HepG2 (cell line): ENCODE results near the gene CDKN2AIP. TPM values are rescaled to one million over a fixed set of nuclear protein-coding genes. Genes with fewer than 3 reads are reported as not detected.

ENCODE experiments used
- ARID2 ChIP-seq: sonication (generic); formaldehyde crosslinking; IDR thresholded peaks from 2 replicates; pipeline ENCODE4 v1.8.1; 2022; ENCODE audit warnings: mild to moderate bottlenecking, missing genetic modification reagents, borderline replicate concordance
- BCL3 ChIP-seq: sonication (generic); formaldehyde crosslinking; IDR thresholded peaks from 2 replicates; pipeline ENCODE4 v1.5.1; 2020; ENCODE audit warnings: mild to moderate bottlenecking, missing genetic modification reagents, moderate library complexity
- ERF ChIP-seq: IDR thresholded peaks from 2 replicates; pipeline ENCODE4 v1.6.1; 2018; ENCODE audit warnings: missing biosample characterization, missing genetic modification reagents
- GMEB2 ChIP-seq: IDR thresholded peaks from 2 replicates; pipeline ENCODE4 v1.6.1; 2016; ENCODE audit warnings: missing biosample characterization, missing genetic modification reagents, low read depth
- HNRNPUL1 ChIP-seq: fragments of 200-400 bp; formaldehyde crosslinking; IDR thresholded peaks from 2 replicates; pipeline ENCODE4 v1.6.1; 2017; ENCODE audit warnings: low read depth, mild to moderate bottlenecking, low read length, moderate library complexity
- KLF15 ChIP-seq: sonication (generic); formaldehyde crosslinking; IDR thresholded peaks from 2 replicates; pipeline ENCODE4 v1.8.1; 2023; ENCODE audit warnings: borderline replicate concordance, mild to moderate bottlenecking, inconsistent platforms, missing genetic modification reagents, mixed read lengths
- MAZ ChIP-seq, 2 experiments: sonication (generic) in 1 of 2; formaldehyde crosslinking in 1 of 2; IDR thresholded peaks; 2 replicates each; pipeline versions ENCODE4 v1.5.0 to v1.6.1; 2012 to 2020; ENCODE audit warnings: low read depth in 2 of 2, mild to moderate bottlenecking in 2 of 2, borderline replicate concordance in 1 of 2, improper control_type of control experiment in 1 of 2, low read length in 1 of 2, missing genetic modification reagents in 1 of 2, moderate library complexity in 1 of 2
- SYNCRIP ChIP-seq: fragments of 200-400 bp; formaldehyde crosslinking; IDR thresholded peaks from 2 replicates; pipeline ENCODE4 v1.6.1; 2018; ENCODE audit warnings: mild to moderate bottlenecking, low read depth, low read length; ENCODE audit not compliant: insufficient read depth
- TBX2 ChIP-seq: sonication (generic); formaldehyde crosslinking; IDR thresholded peaks from 2 replicates; pipeline ENCODE4 v1.5.0; 2020; ENCODE audit warnings: missing genetic modification reagents, mild to moderate bottlenecking, borderline replicate concordance
- TFDP1 ChIP-seq: IDR thresholded peaks from 2 replicates; pipeline ENCODE4 v1.6.1; 2016; ENCODE audit warnings: missing compliant biosample characterization, missing genetic modification reagents, borderline replicate concordance
- THRA ChIP-seq: sonication (generic); formaldehyde crosslinking; IDR thresholded peaks from 2 replicates; pipeline ENCODE4 v1.4.0; 2020; ENCODE audit warnings: missing genetic modification reagents, borderline replicate concordance
- TSC22D2 ChIP-seq: sonication (generic); formaldehyde crosslinking; IDR thresholded peaks from 2 replicates; pipeline ENCODE4 v1.5.1; 2020; ENCODE audit warnings: missing genetic modification reagents, mild to moderate bottlenecking, borderline replicate concordance
- ZFP37 ChIP-seq: sonication (generic); formaldehyde crosslinking; IDR thresholded peaks from 2 replicates; pipeline ENCODE4 v1.4.0; 2020; ENCODE audit warnings: missing genetic modification reagents, borderline replicate concordance
- ZMYM4 ChIP-seq: sonication (generic); formaldehyde crosslinking; IDR thresholded peaks from 2 replicates; pipeline ENCODE4 v1.8.1; 2023; ENCODE audit warnings: mild to moderate bottlenecking, missing genetic modification reagents
- ZNF414 ChIP-seq: sonication (generic); formaldehyde crosslinking; IDR thresholded peaks from 2 replicates; pipeline ENCODE4 v1.5.0; 2020; ENCODE audit warnings: missing genetic modification reagents
- ZNF710 ChIP-seq: sonication (generic); formaldehyde crosslinking; IDR thresholded peaks from 2 replicates; pipeline ENCODE4 v1.5.0; 2020; ENCODE audit warnings: mild to moderate bottlenecking, missing genetic modification reagents, borderline replicate concordance
- ZNF777 ChIP-seq: sonication (generic); formaldehyde crosslinking; IDR thresholded peaks from 2 replicates; pipeline ENCODE4 v1.4.0; 2020; ENCODE audit warnings: missing genetic modification reagents
- ZNF788 ChIP-seq: sonication (generic); formaldehyde crosslinking; IDR thresholded peaks from 2 replicates; pipeline ENCODE4 v1.5.0; 2020; ENCODE audit warnings: mild to moderate bottlenecking, missing genetic modification reagents, borderline replicate concordance
- polyA plus RNA-seq, 8 experiments: library from polyadenylated mRNA; depleted of rRNA in 3 of 8; stranded (reverse) in 7 of 8; unstranded in 1 of 8; fragments of >200 nt; fragmentation: Illumina TruSeq in 4 of 8; extraction: Trizol in 4 of 8; gene quantifications; 2 replicates each; pipeline versions ENCODE4 v1.2.1 to v1.2.3, GENCODE V29; 2011 to 2016; ENCODE audit warnings: low read depth in 4 of 8, missing spikeins in 1 of 8, mixed read lengths in 1 of 8; ENCODE audit not compliant: insufficient read depth in 1 of 8
- total RNA-seq, 5 experiments: library from RNA; depleted of rRNA; stranded (reverse); fragments of >200 nt; fragmentation: Illumina TruSeq; extraction: Trizol; gene quantifications; 2 replicates each; pipeline ENCODE4 v1.2.3, GENCODE V29; 2016; ENCODE audit warnings: low read depth in 1 of 5

Gene CDKN2AIP
- total and polyA plus RNA-seq, 2 of the 13 experiments (the other 11 are each of a cell fraction or from before 2014, with no cell fraction given), result 17.0 to 18.7 TPM

GRCh38 chr4:183398298-183399125, 45.9 kb upstream of the CDKN2AIP start (continued):
- no peak for TF ChIP-seq TFDP1 (CRISPR knock-in tag)
- TF ChIP-seq GMEB2 (CRISPR knock-in tag), result no peak
- peak; percentile 85 for TF ChIP-seq ARID2 (CRISPR knock-in tag)
- 0 out of 2 replicates have a peak, but pooled peaks have one; percentile 10 for TF ChIP-seq KLF15 (CRISPR knock-in tag)
- peak; percentile 36; the same call in 1 of the 2 replicates for TF ChIP-seq ZMYM4 (CRISPR knock-in tag)
- no peak for TF ChIP-seq BCL3 (CRISPR knock-in tag)
- TF ChIP-seq THRA (CRISPR knock-in tag), result 0 out of 2 replicates have a peak, but pooled peaks have one; percentile 27
- TF ChIP-seq ZNF777 (CRISPR knock-in tag), result 0 out of 2 replicates have a peak, but pooled peaks have one; percentile 25
- no peak for TF ChIP-seq SYNCRIP
- TF ChIP-seq ZNF710 (CRISPR knock-in tag), result no peak
- TF ChIP-seq TSC22D2, result no peak
- TF ChIP-seq ERF, result no peak; the same call in 1 of the 2 replicates
- TF ChIP-seq TBX2 (CRISPR knock-in tag), result no peak
- TF ChIP-seq ZNF788 (CRISPR knock-in tag), result peak; percentile 33; the same call in 1 of the 2 replicates
- 0 out of 2 replicates have a peak, but pooled peaks have one; percentile 37 for TF ChIP-seq ZFP37
- no peak for TF ChIP-seq MAZ (IDR thresholded peaks at IDR 0.05; ENCODE audit: borderline replicate concordance, low read depth, low read length)
- peak; percentile 35; the same call in 1 of the 2 replicates for TF ChIP-seq MAZ (CRISPR knock-in tag; IDR thresholded peaks at IDR 0.05; ENCODE audit: low read depth)
- TF ChIP-seq HNRNPUL1, result no peak
- TF ChIP-seq ZNF414 (CRISPR knock-in tag), result no peak
